ENCODE measurements around the gene PAF1. TPM values are rescaled to one million over a fixed set of nuclear protein-coding genes. Genes with fewer than 3 reads are reported as not detected.
A peak's percentile ranks its signal among the peaks of the same experiment; 100 is the strongest.

PAF1 gene
- total and polyA plus RNA-seq, 2 of the 13 experiments (the other 11 are each of a cell fraction or from before 2014, with no cell fraction given), result 30.2 to 31.1 TPM

DNA sequence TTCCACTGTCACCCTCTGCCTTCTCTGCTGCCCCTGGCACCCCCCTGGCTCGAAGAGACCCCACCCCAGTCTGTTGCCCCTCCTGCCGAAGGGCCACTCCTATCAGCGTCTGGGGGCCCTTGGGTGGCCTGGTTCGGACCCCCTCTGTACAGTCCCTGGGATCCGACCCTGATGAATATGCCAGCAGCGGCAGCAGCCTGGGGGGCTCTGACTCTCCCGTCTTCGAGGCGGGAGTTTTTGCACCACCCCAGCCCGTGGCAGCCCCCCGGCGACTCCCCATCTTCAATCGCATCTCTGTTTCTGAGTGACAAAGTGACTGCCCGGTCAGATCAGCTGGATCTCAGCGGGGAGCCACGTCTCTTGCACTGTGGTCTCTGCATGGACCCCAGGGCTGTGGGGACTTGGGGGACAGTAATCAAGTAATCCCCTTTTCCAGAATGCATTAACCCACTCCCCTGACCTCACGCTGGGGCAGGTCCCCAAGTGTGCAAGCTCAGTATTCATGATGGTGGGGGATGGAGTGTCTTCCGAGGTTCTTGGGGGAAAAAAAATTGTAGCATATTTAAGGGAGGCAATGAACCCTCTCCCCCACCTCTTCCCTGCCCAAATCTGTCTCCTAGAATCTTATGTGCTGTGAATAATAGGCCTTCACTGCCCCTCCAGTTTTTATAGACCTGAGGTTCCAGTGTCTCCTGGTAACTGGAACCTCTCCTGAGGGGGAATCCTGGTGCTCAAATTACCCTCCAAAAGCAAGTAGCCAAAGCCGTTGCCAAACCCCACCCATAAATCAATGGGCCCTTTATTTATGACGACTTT, 17.7 kb upstream of the PAF1 start:
- POLR2A ChIA-PET, result interaction anchor here (0.9 to 5.8 kb wide), 5 partner anchors 11 to 37 kb away, joined by 3 to 117 read pairs (median 15); partner anchors contain the start of genes MED29, PAF1, RPS16 and SUPT5H
- FAIRE-seq (no peak), ATAC-seq (no peak), DNase-seq (ENCODE audit: low spot score) (no peak)
- CTCF ChIA-PET (ENCODE audit: low intra/inter-chr PET ratio, low total read pairs), result no interaction called here
- Histone ChIP-seq H2AFZ (ENCODE audit: low read length) (no peak overlapping the region), H4K20me1 (ENCODE audit: insufficient read depth, low read length) (peaks cover 20% of the 10 kb centered on the region; the same call in 1 of the 2 replicates), H3K36me3 (replicated peaks in 1 of 2; ENCODE audit: control insufficient read depth in 1 of 2, insufficient read depth in 2 of 2, low read length in 2 of 2) (peaks cover 0 to 3% of the 10 kb centered on the region in 2 experiments; a peak in 1 of 5 replicates), H3K9ac (ENCODE audit: insufficient read depth, low read depth, low read length) (peak overlapping the region; percentile 92), H3K9me3 (ENCODE audit: low read length) (no peaks in the 10 kb centered on the region), H3K4me1 (ENCODE audit: insufficient read depth, low read length) (peaks cover 40% of the 10 kb centered on the region), H3K4me2 (ENCODE audit: low read depth, low read length) (peak overlapping the region; percentile 87), H3K27ac (ENCODE audit: extremely low read length, insufficient read depth, low read length) (peak overlapping the region; percentile 86), H3K79me2 (ENCODE audit: insufficient read depth, low read length) (peaks cover 35% of the 10 kb centered on the region), H3K27me3 (ENCODE audit: control insufficient read depth in 1 of 2, insufficient read depth in 2 of 2, low read length in 2 of 2) (no peaks in the 10 kb centered on the region; a peak in 1 of 5 replicates), H3K4me3 (replicated peaks in 1 of 3; ENCODE audit: insufficient read depth in 1 of 3, low read depth in 2 of 3, low read length in 3 of 3) (peak overlapping the region; percentile 97 to 98 (median 97))
- intact Hi-C loops (cut with micrococcal nuclease; ENCODE audit: unreplicated experiment) (no loop called here), in situ Hi-C loops (cut with HindIII; ENCODE audit: extremely low pct_ligation_motif_present, low pct_unique_long_range_greater_than_20kb) (no loop called here)
- WGBS (ENCODE audit: low lambda C conversion rate), result 51% methylated on average over 20 of the region's 20 CpGs
- TSS peak; percentile 56 for BruUV-seq (replicated peaks)
- TF ChIP-seq ZFX (CRISPR knock-in tag; IDR thresholded peaks at IDR 0.05; ENCODE audit: low read depth) (peak; percentile 8; the same call in 1 of the 2 replicates), TARDBP (CRISPR knock-in tag; IDR thresholded peaks at IDR 0.05) (no peak), TRIM24 (CRISPR knock-in tag; IDR thresholded peaks at IDR 0.05) (no peak), SAP130 (CRISPR knock-in tag; IDR thresholded peaks at IDR 0.05; ENCODE audit: low read depth) (0 out of 2 replicates have a peak, but pooled peaks have one; percentile 4), SIN3B (IDR thresholded peaks at IDR 0.05; ENCODE audit: low read length) (peak; percentile 19; the same call in 1 of the 2 replicates), RBM39 (IDR thresholded peaks at IDR 0.05; ENCODE audit: low read depth, low read length, poor library complexity, severe bottlenecking) (peak; percentile 7), TBL1XR1 (IDR thresholded peaks at IDR 0.05; ENCODE audit: borderline replicate concordance, low read length, partially characterized antibody) (no peak), POLR2G (IDR thresholded peaks at IDR 0.05; ENCODE audit: low read depth, low read length) (0 out of 2 replicates have a peak, but pooled peaks have one; percentile 2), ZNF256 (CRISPR knock-in tag; conservative IDR thresholded peaks at IDR 0.05) (no peak), GLI4 (CRISPR knock-in tag; IDR thresholded peaks at IDR 0.05; ENCODE audit: borderline replicate concordance) (no peak), ZC3H13 (CRISPR knock-in tag; IDR thresholded peaks at IDR 0.05) (peak; percentile 36; the same call in 1 of the 2 replicates), ZNF543 (CRISPR knock-in tag; IDR thresholded peaks at IDR 0.05) (no peak)
- TF ChIP-seq, protein P1, sequence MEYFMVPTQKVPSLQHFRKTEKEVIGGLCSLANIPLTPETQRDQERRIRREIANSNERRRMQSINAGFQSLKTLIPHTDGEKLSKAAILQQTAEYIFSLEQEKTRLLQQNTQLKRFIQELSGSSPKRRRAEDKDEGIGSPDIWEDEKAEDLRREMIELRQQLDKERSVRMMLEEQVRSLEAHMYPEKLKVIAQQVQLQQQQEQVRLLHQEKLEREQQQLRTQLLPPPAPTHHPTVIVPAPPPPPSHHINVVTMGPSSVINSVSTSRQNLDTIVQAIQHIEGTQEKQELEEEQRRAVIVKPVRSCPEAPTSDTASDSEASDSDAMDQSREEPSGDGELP (IDR thresholded peaks at IDR 0.05; ENCODE audit: borderline replicate concordance, low read depth), result peak; percentile 16; the same call in 1 of the 2 replicates
- TF ChIP-seq, protein P2, sequence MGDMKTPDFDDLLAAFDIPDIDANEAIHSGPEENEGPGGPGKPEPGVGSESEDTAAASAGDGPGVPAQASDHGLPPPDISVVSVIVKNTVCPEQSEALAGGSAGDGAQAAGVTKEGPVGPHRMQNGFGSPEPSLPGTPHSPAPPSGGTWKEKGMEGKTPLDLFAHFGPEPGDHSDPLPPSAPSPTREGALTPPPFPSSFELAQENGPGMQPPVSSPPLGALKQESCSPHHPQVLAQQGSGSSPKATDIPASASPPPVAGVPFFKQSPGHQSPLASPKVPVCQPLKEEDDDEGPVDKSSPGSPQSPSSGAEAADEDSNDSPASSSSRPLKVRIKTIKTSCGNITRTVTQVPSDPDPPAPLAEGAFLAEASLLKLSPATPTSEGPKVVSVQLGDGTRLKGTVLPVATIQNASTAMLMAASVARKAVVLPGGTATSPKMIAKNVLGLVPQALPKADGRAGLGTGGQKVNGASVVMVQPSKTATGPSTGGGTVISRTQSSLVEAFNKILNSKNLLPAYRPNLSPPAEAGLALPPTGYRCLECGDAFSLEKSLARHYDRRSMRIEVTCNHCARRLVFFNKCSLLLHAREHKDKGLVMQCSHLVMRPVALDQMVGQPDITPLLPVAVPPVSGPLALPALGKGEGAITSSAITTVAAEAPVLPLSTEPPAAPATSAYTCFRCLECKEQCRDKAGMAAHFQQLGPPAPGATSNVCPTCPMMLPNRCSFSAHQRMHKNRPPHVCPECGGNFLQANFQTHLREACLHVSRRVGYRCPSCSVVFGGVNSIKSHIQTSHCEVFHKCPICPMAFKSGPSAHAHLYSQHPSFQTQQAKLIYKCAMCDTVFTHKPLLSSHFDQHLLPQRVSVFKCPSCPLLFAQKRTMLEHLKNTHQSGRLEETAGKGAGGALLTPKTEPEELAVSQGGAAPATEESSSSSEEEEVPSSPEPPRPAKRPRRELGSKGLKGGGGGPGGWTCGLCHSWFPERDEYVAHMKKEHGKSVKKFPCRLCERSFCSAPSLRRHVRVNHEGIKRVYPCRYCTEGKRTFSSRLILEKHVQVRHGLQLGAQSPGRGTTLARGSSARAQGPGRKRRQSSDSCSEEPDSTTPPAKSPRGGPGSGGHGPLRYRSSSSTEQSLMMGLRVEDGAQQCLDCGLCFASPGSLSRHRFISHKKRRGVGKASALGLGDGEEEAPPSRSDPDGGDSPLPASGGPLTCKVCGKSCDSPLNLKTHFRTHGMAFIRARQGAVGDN (CRISPR knock-in tag; IDR thresholded peaks at IDR 0.05), result peak; percentile 39; the same call in 1 of the 2 replicates

Measured in HepG2 (cell line).